CD4-positive, alpha-beta T cell treated with Interleukin-15 for 4 hours (primary cell): ENCODE measurements around the gene OR1G1.
"Not testable (repeated sequence)": the region's sequence is repeated elsewhere in the genome, so short reads cannot be mapped to it uniquely, and the experiment has no call there.

Source experiments
- DNase-seq: peaks from one replicate; pipeline ENCODE4 v3.0.0-alpha.2; 2020; ENCODE audit warnings: low spot score

The OR1G1 gene

GRCh38 chr17:3127451-3127850 is at the start of gene OR1G1:
Gene OR1G1, minus strand, starts transcription at chr17:3127551. Its CDS starts 0 bp downstream, at chr17:3127551.
- DNase-seq, result no peak

GRCh38 chr17:3167574-3167973 is 40.2 kb upstream of the OR1G1 start:
- DNase-seq, result no peak

GRCh38 chr17:3157218-3157617 is 29.9 kb upstream of the OR1G1 start:
- DNase-seq, result no peak

GRCh38 chr17:3137494-3137893 is 10.1 kb upstream of the OR1G1 start:
- not testable (repeated sequence) for DNase-seq

- DNase-seq, result no peak
Observed at GRCh38 chr17:3104322-3104721, 23.0 kb downstream of the OR1G1 start, which contains the start of gene OR1D2. Gene OR1D2, minus strand, starts transcription at chr17:3104422. Its CDS starts 11,426 bp downstream, at chr17:3092996.
